SW 1271 (cell line): ENCODE measurements around the gene PSMD3.

Experiments
- DNase-seq, 2 experiments: peaks; one replicate each; lab custom pipeline; 2025; lab: John Stamatoyannopoulos, UW

The PSMD3 gene

GRCh38 chr17:39960524-39961041, 20.0 kb upstream of the PSMD3 start:
- no peak for DNase-seq

GRCh38 chr17:39962642-39963220, 17.9 kb upstream of the PSMD3 start, which contains the start of gene GSDMA:
GSDMA (plus strand) TSS chr17:39963004; CDS start chr17:39965688, 2,684 bp downstream.
- DNase-seq = no peak

DNA sequence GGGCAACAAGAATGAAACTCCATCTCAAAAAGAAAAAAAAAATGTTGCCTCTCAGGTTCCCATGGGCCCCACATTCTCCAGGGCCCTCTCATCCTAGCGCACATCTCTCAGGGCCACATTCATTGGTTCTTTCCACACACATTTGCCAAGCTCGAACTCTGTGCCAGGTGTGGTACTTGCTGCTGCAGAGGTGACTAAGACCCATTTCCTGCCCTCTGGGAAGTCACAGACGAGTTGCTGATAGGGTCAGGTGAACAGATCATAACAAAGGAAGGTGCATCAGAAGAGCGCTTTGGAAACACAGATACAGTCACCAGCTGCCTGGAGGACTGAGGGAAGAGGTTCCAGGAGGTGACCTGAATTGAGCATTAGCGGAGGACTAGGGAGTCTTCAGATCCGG, 16.8 kb upstream of the PSMD3 start:
- no peak for DNase-seq

DNA sequence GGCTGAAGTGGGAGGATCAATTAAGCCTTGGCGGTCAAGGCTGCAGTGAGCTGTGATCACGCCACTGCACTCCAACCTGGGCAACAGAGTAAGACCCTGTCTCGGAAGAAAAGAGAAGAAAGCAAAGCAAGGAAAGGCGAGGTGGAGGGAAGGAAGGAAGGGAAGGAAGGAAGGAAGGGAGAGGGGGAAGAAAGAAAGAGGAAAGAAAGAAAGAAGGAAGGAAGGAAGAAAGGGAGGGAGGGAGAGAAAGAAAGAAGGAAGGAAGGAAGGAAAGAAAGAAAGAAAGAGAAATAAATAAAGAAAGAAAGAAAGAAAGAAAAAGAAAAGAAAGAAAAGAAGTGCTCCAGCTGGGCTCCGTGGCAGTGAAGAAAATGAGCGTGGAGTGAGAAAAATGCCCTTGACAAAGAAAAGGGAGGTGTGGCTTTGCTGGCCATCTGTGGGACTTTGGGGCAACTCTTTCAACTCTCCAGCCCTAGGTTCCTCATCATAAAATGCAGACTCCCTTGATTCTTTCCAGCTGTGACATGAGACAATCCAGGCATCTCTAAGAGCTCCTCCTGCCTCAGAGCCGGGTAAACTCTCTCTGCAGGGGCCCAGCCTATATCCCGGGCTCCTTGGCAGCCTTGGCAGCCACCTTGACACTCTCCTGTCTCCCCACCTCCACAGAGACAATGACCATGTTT, 15.4 kb upstream of the PSMD3 start:
- no peak for DNase-seq

DNA sequence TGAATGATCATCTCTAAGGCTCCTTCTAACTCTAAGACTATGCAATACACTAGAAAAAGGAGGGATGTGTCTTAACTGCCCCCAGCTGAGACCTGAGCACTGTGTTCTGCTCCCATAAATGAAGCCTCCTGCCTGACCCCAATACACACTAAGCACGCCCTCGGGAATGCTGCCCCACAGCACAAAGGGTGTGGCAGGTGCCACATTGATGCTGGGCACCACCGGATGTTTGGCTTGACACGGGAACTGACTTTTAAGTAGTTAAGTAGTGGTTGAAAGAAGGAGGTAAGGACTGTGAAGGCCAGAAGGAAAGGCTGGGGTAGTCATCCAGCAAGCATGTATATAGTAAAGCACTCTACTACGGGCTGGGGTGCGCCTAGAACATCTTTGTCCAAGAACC, 13.8 kb upstream of the PSMD3 start:
- DNase-seq = no peak

GRCh38 chr17:39968761-39969160, 11.8 kb upstream of the PSMD3 start:
- no peak for DNase-seq

GRCh38 chr17:39969375-39969774, 11.2 kb upstream of the PSMD3 start:
- no peak for DNase-seq

- DNase-seq = no peak
These were observed 10.4 kb upstream of the PSMD3 start for GRCh38 chr17:39970157-39970692.

GRCh38 chr17:39971076-39971603, 9.5 kb upstream of the PSMD3 start:
- DNase-seq = no peak

GRCh38 chr17:39972271-39972670, 8.3 kb upstream of the PSMD3 start:
- DNase-seq = no peak

GRCh38 chr17:39973496-39973895, 7.1 kb upstream of the PSMD3 start:
- DNase-seq = no peak

- no peak for DNase-seq
These were observed 6.2 kb upstream of the PSMD3 start for GRCh38 chr17:39974433-39974832.

DNA sequence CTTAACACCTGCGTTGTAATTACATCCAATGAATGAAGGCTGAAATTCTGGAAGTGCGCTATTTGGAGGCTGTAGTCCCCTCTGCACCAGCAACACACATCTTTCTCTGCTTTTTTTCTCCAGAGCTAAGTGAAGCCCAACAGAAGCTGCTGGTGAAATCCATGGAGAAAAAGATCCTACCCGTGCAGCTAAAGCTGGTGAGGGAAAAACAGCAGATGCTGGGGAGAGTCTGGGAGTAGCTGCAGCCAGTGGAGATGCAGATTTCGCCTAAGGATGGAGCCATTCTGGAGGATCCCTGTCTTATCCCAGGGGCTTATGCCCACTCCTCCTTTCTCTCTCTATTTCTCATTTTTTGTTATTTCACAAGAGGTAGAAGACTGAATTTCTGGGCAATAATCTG, 4.8 kb upstream of the PSMD3 start:
- DNase-seq = no peak

GRCh38 chr17:39979016-39979670, 1.5 kb upstream of the PSMD3 start:
- DNase-seq = no peak

- DNase-seq = peak in 1 of 2 experiments; percentile 68
These were observed 685 bp upstream of the PSMD3 start for GRCh38 chr17:39979893-39980350.

GRCh38 chr17:39981207-39981741, 667 bp downstream of the PSMD3 start:
- no peak for DNase-seq

GRCh38 chr17:39981766-39982375, 1.3 kb downstream of the PSMD3 start:
- no peak for DNase-seq

DNA sequence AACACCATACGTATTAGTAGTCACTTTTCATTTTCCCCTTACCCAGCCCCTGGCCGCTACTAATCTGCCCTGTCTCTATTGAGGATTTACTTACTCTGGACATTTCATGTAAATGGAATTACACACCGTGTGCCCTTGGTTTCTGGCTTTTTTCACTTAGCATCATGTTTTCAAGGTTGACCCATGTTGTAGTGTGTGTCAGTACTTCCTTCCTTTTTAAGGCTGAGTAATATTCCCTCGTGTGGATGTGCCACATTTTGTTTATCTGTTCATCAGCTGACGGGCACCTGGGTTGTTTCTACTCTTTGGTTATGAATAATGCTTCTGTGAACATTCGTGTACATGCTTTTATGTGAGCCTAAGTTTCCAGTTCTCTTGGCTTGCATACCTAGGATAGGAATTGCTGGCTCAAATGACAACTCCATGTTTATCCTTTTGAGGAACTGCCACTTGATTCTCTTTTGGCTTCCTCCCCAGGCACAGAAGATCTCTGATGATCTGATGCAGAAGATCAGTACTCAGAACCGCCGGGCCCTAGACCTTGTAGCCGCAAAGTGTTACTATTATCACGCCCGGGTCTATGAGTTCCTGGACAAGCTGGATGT, 7.7 kb downstream of the PSMD3 start:
- no peak for DNase-seq

DNA sequence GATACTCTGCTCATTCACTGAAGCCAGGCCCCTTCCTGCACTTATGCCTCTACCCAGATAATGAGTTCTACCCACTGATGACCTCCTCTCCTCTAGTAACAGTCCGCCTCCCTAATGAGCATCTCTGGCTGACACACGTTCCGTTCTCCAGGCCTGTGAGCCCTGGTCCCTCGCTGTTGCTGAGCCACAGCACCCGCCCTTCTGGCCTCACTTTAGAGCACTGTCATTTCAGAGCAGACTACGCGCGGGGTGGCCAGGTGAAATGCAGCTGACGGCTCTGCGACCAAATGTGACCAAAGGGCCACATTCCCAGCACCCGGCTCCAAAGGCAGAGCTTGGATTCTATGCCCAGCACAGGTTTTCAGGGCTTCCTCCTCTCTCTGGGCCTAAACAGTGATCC, 13.8 kb downstream of the PSMD3 start:
- no peak for DNase-seq

- DNase-seq = no peak
These were observed 14.8 kb downstream of the PSMD3 start for GRCh38 chr17:39995438-39995837.

DNA sequence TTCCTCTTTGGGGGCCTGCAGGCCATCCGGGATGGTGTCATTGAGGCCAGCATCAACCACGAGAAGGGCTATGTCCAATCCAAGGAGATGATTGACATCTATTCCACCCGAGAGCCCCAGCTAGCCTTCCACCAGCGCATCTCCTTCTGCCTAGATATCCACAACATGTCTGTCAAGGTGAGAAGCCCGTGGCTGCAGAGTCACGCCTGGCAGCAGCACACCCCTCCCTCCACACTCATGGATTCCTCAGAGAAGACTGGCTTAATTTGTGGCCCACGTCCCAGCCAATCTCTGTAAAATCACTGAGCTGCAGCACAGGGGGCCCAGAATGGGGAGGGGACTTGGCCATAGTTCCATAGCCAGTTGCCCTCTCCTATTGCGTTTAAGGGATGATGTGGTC, 15.6 kb downstream of the PSMD3 start:
- no peak for DNase-seq
